Measurements from ENCODE around the gene SYNJ2. TPM values are rescaled to one million over a fixed set of nuclear protein-coding genes. Genes with fewer than 3 reads are reported as not detected.

Gene SYNJ2
- total and polyA plus RNA-seq, 7 experiments from 2014 or later = 12.0 to 36.6 (median 22.5) TPM

DNA sequence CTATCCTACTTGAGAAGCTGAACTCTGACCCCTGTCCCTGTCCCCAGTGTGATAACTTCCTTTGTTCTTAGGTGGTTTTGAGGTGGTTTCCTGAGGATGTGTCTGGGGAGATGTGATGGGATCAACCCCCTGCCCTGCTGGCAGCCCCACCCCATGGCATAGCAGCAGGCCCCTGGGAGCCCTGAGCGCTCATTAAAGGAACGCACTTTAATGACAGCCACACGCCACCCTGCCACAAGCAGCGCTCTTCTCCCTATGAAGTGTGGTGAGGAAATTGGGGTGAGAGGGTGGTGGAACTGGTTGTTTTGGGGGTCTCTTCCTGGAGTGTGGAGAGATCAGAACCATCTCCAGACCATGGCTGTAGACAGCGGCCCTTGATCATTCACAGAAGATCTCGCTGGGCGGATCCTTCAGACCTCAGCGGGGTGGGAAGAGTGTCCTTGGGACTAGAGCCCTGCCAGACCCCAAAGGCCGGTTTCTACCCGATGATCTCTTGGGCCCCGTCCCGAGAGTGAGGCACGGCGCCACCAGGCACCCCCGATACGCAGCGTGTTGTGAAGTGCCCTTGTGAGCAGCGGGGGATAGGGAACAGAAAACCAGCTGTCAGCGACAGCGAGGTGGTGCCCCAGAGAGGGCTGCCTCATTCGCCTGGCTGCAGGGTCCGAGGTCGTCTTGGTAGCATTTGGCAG is 45.4 kb downstream of the SYNJ2 start:
- Mint-ChIP-seq H3K4me1 (peaks cover 26 to 47% (median 41%) of the 10 kb centered on the region in 7 donors), H3K27me3 (no peaks in the 10 kb centered on the region), H3K4me3 (peak overlapping the region; percentile 79 to 86 (median 84)), H3K9me3 (peaks cover 0 to 2% (median 0%) of the 10 kb centered on the region in 11 donors), H3K36me3 (peaks cover 0 to 24% (median 9%) of the 10 kb centered on the region in 5 donors), H3K27ac (peak overlapping the region; percentile 88 to 98 (median 97))
- ATAC-seq (no peak), DNase-seq (no peak)
- Histone ChIP-seq H3K4me1 (ENCODE audit: control insufficient read depth in 2 of 2, insufficient read depth in 2 of 2, low read length in 2 of 2) (peaks cover 23 to 28% of the 10 kb centered on the region in 2 donors), H3K4me3 (ENCODE audit: low read length) (peak overlapping the region; percentile 44), H3K9me3 (ENCODE audit: control insufficient read depth in 2 of 3, low read length in 3 of 3) (no peaks in the 10 kb centered on the region), H3K27me3 (ENCODE audit: control insufficient read depth in 2 of 2, insufficient read depth in 2 of 2, low read length in 2 of 2) (no peaks in the 10 kb centered on the region), H3K36me3 (ENCODE audit: control insufficient read depth in 2 of 3, insufficient read depth in 3 of 3, low read length in 3 of 3) (peaks cover 0 to 17% (median 0%) of the 10 kb centered on the region in 3 experiments), H3K27ac (ENCODE audit: low read depth, low read length) (peak overlapping the region; percentile 73)
- ChIA-PET POLR2A (interaction anchor here (0.6 to 2.1 kb wide), 16 partner anchors 9 to 269 kb away, joined by 3 to 20 read pairs (median 4); partner anchors contain the start of gene SYNJ2), CTCF (interaction anchor here (1.0 to 3.6 kb wide), 23 partner anchors 8 to 272 kb away, joined by 3 to 37 read pairs (median 5); no protein-coding TSS in a partner anchor)
- intact Hi-C loops (cut with micrococcal nuclease) = loop anchor here (1.0 to 5.0 kb wide), 15 partner anchors 18 to 647 kb away; partner anchors contain the start of genes GTF2H5 (in 2 of the 2), SERAC1 (in 2 of the 2), SYNJ2 (in 2 of the 2) and ZDHHC14 (in 1 of the 2)

DNA sequence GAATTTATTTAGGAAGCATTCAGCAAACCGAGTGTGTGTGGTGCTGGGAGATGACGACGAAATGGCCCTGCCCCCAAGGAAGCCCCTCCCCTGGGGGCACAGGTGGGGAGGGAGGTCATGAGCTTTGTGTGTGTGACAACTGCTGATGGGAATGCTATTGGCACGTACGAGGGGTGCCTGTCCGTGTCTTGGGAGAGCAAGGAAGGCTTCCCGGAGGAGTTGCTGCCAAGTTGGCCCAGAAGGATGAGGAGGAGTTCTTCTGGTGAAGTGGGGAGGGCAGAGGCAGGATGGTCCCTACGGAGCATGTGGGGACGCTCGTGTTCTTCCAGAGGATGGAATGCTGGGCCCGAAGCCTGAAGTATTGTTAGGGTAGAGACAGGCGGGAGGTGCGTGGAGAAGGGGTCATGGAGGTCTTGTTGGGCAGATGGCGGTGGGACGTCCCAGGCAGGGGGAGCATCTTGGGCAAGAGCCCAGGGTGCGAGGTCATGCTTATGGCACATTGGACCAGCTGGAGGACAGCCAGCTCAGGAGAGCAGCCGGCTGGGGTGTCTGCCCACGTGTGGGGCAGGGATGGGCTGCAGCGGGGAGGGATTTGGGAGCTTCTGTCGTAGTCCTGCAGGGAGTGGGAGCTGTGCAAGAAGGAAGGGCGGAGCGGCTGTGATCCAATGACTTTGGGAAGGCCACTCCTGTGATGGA is 46.1 kb downstream of the SYNJ2 start:
- Mint-ChIP-seq H3K4me3 (peak overlapping the region in 5 of 10 donors; percentile 24 to 84 (median 80)), H3K9me3 (peaks cover 0 to 2% (median 0%) of the 10 kb centered on the region in 11 donors), H3K27ac (peak overlapping the region; percentile 88 to 98 (median 97)), H3K36me3 (peaks cover 0 to 24% (median 9%) of the 10 kb centered on the region in 5 donors), H3K27me3 (no peaks in the 10 kb centered on the region), H3K4me1 (peaks cover 26 to 47% (median 41%) of the 10 kb centered on the region in 7 donors)
- ATAC-seq = no peak
- intact Hi-C loops (cut with micrococcal nuclease) = loop anchor here (2.0 to 5.0 kb wide), 6 partner anchors 37 to 647 kb away; partner anchors contain the start of genes GTF2H5 (in 2 of the 2), SERAC1 (in 2 of the 2) and ZDHHC14 (in 1 of the 2)
- H3K9me3 ChIP-seq (ENCODE audit: control insufficient read depth in 2 of 3, low read length in 3 of 3) = no peaks in the 10 kb centered on the region
- CTCF ChIA-PET = interaction anchor here (3.2 to 3.6 kb wide), 2 partner anchors 20 to 44 kb away, joined by 26 to 37 read pairs; no protein-coding TSS in a partner anchor
- peaks cover 23 to 28% of the 10 kb centered on the region in 2 donors for H3K4me1 ChIP-seq (ENCODE audit: control insufficient read depth in 2 of 2, insufficient read depth in 2 of 2, low read length in 2 of 2)
- H3K4me3 ChIP-seq (ENCODE audit: low read length) = no peak overlapping the region
- no peaks in the 10 kb centered on the region for H3K27me3 ChIP-seq (ENCODE audit: control insufficient read depth in 2 of 2, insufficient read depth in 2 of 2, low read length in 2 of 2)
- peak overlapping the region; percentile 73 for H3K27ac ChIP-seq (ENCODE audit: low read depth, low read length)
- H3K36me3 ChIP-seq (ENCODE audit: control insufficient read depth in 2 of 3, insufficient read depth in 3 of 3, low read length in 3 of 3) = peaks cover 0 to 17% (median 0%) of the 10 kb centered on the region in 3 experiments
- no peak for DNase-seq
- POLR2A ChIA-PET = interaction anchor here (0.7 to 1.4 kb wide), 3 partner anchors 21 to 45 kb away, joined by 3 read pairs; no protein-coding TSS in a partner anchor

DNA sequence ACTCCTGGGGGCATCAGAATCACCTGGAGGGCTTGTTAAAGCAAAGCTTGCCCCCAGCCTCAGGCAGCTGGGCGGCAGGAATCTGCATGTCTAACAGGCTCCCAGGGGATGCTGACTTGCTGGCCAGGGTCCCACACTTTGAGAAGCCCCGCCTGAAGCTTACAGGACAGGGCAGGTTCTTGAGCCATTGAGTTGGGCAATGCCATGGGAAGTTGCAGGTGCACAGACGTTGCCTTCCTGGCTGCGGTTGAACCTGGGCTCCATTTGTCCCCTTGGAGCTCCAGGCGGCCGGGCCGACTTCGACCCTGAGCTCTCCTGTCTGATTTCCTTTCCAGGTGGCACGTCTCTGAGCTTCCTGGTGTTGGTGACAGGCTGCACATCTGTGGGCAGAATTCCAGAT is 46.8 kb downstream of the SYNJ2 start:
- DNase-seq (no peak), ATAC-seq (no peak)
- POLR2A ChIA-PET = interaction anchor here (1.4 kb wide), 2 partner anchors 21 to 29 kb away, joined by 3 read pairs; no protein-coding TSS in a partner anchor
- CTCF ChIA-PET = interaction anchor here (3.6 kb wide), 1 partner anchor 43 kb away, joined by 37 read pairs; no protein-coding TSS in a partner anchor
- no peak overlapping the region for H3K4me3 Mint-ChIP-seq
- peaks cover 23 to 28% of the 10 kb centered on the region in 2 donors for H3K4me1 ChIP-seq (ENCODE audit: control insufficient read depth in 2 of 2, insufficient read depth in 2 of 2, low read length in 2 of 2)
- H3K27ac Mint-ChIP-seq = peak overlapping the region in 2 of 9 donors; percentile 93 to 94
- intact Hi-C loops (cut with micrococcal nuclease) = loop anchor here in 1 of 2 donors (5.0 kb wide), 1 partner anchor 361 kb away; no protein-coding TSS in a partner anchor
- H3K36me3 Mint-ChIP-seq = peaks cover 0 to 29% (median 11%) of the 10 kb centered on the region in 5 donors
- no peak overlapping the region for H3K4me3 ChIP-seq (ENCODE audit: low read length)
- H3K9me3 ChIP-seq (ENCODE audit: control insufficient read depth in 2 of 3, low read length in 3 of 3) = no peaks in the 10 kb centered on the region
- H3K4me1 Mint-ChIP-seq = peaks cover 26 to 47% (median 41%) of the 10 kb centered on the region in 7 donors
- H3K36me3 ChIP-seq (ENCODE audit: control insufficient read depth in 2 of 3, insufficient read depth in 3 of 3, low read length in 3 of 3) = peaks cover 0 to 23% (median 0%) of the 10 kb centered on the region in 3 experiments
- peaks cover 0 to 2% (median 0%) of the 10 kb centered on the region in 11 donors for H3K9me3 Mint-ChIP-seq
- H3K27me3 Mint-ChIP-seq = no peaks in the 10 kb centered on the region
- no peaks in the 10 kb centered on the region for H3K27me3 ChIP-seq (ENCODE audit: control insufficient read depth in 2 of 2, insufficient read depth in 2 of 2, low read length in 2 of 2)
- no peak overlapping the region for H3K27ac ChIP-seq (ENCODE audit: low read depth, low read length)

DNA sequence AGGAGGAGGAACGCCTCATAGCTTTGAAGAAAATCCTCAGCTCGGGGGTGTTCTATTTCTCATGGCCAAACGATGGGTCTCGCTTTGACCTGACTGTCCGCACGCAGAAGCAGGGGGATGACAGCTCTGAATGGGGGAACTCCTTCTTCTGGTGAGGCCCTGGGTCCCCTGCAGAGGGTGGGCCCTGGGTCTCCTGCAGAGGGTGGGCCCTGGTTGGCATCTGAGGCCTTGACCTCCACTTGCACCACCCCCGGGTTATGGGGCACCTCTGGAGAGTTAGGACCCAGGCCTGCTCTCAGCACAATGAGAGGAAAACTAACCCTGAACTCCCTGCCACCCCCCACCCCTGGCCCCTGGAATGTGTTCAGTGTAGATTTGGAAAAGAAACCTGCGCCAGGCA is 47.2 kb downstream of the SYNJ2 start:
- no peak overlapping the region for H3K27ac Mint-ChIP-seq

DNA sequence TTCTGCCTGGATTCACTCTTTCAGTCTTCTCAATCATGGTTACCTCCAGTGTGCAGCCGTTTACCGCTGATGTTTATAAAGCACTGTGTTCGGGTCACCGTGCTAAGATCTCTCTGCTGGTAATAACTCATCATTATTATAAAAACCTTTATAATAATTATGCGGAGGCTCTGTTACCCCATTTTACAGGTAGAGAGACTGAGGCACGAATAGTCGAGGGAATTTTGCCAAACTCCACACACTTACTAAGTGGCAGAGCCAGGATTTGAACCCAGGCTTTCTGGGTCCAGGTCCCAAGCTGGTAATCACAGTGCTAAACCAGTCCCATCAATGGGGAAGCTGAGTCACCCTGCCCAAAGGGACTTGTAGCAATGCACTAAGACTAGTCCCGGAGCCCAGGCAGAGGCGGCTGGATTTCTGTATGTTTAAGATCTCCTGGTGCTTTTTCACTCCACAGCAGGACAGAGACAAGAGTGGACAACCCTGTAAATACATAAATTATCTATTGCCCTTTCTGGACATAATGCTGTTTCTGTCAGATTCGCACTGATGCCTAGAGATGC is 48.1 kb downstream of the SYNJ2 start:
- Mint-ChIP-seq H3K4me1 (peaks cover 26 to 43% (median 37%) of the 10 kb centered on the region in 7 donors), H3K36me3 (peaks cover 0 to 42% (median 20%) of the 10 kb centered on the region in 5 donors), H3K27ac (peak overlapping the region in 2 of 9 donors; percentile 26 to 49), H3K27me3 (no peaks in the 10 kb centered on the region), H3K4me3 (no peak overlapping the region), H3K9me3 (peaks cover 0 to 2% (median 0%) of the 10 kb centered on the region in 11 donors)
- Histone ChIP-seq H3K4me1 (ENCODE audit: control insufficient read depth in 2 of 2, insufficient read depth in 2 of 2, low read length in 2 of 2) (peaks cover 23 to 28% of the 10 kb centered on the region in 2 donors), H3K27me3 (ENCODE audit: control insufficient read depth in 2 of 2, insufficient read depth in 2 of 2, low read length in 2 of 2) (no peaks in the 10 kb centered on the region), H3K4me3 (ENCODE audit: low read length) (no peak overlapping the region), H3K9me3 (ENCODE audit: control insufficient read depth in 2 of 3, low read length in 3 of 3) (no peaks in the 10 kb centered on the region), H3K27ac (ENCODE audit: low read depth, low read length) (no peak overlapping the region), H3K36me3 (ENCODE audit: control insufficient read depth in 2 of 3, insufficient read depth in 3 of 3, low read length in 3 of 3) (peaks cover 0 to 37% (median 0%) of the 10 kb centered on the region in 3 experiments)
- ChIA-PET CTCF (interaction anchor here (1.4 kb wide), 1 partner anchor 41 kb away, joined by 3 read pairs; no protein-coding TSS in a partner anchor), POLR2A (interaction anchor here (1.0 kb wide), 2 partner anchors 12 to 17 kb away, joined by 3 read pairs; no protein-coding TSS in a partner anchor)
- intact Hi-C loops (cut with micrococcal nuclease) = loop anchor here in 1 of 2 donors (5.0 kb wide), 1 partner anchor 362 kb away; no protein-coding TSS in a partner anchor
- no peak for ATAC-seq
- no peak for DNase-seq

More for the DNA sequence above, 47.2 kb downstream of the SYNJ2 start:
- ATAC-seq (no peak), DNase-seq (no peak)
- no peaks in the 10 kb centered on the region for H3K27me3 ChIP-seq (ENCODE audit: control insufficient read depth in 2 of 2, insufficient read depth in 2 of 2, low read length in 2 of 2)
- H3K4me1 Mint-ChIP-seq = peaks cover 26 to 47% (median 41%) of the 10 kb centered on the region in 7 donors
- H3K36me3 Mint-ChIP-seq = peaks cover 0 to 34% (median 14%) of the 10 kb centered on the region in 5 donors
- CTCF ChIA-PET = interaction anchor here (3.6 kb wide), 1 partner anchor 43 kb away, joined by 37 read pairs; no protein-coding TSS in a partner anchor
- intact Hi-C loops (cut with micrococcal nuclease) = loop anchor here in 1 of 2 donors (5.0 kb wide), 1 partner anchor 362 kb away; no protein-coding TSS in a partner anchor
- H3K4me3 ChIP-seq (ENCODE audit: low read length) = no peak overlapping the region
- POLR2A ChIA-PET = interaction anchor here (1.0 to 1.4 kb wide), 2 partner anchors 13 to 20 kb away, joined by 3 read pairs; no protein-coding TSS in a partner anchor
- H3K4me3 Mint-ChIP-seq = no peak overlapping the region
- no peak overlapping the region for H3K27ac ChIP-seq (ENCODE audit: low read depth, low read length)
- peaks cover 0 to 28% (median 0%) of the 10 kb centered on the region in 3 experiments for H3K36me3 ChIP-seq (ENCODE audit: control insufficient read depth in 2 of 3, insufficient read depth in 3 of 3, low read length in 3 of 3)
- H3K4me1 ChIP-seq (ENCODE audit: control insufficient read depth in 2 of 2, insufficient read depth in 2 of 2, low read length in 2 of 2) = peaks cover 23 to 28% of the 10 kb centered on the region in 2 donors
- no peaks in the 10 kb centered on the region for H3K27me3 Mint-ChIP-seq
- peaks cover 0 to 2% (median 0%) of the 10 kb centered on the region in 11 donors for H3K9me3 Mint-ChIP-seq
- no peaks in the 10 kb centered on the region for H3K9me3 ChIP-seq (ENCODE audit: control insufficient read depth in 2 of 3, low read length in 3 of 3)
